ENCODE results near the gene GAREM1. TPM values are rescaled to one million over a fixed set of nuclear protein-coding genes. Genes with fewer than 3 reads are reported as not detected.
"Not testable (repeated sequence)": the region's sequence is repeated elsewhere in the genome, so short reads cannot be mapped to it uniquely, and the experiment has no call there.

Gene GAREM1

GRCh38 chr18:32242395-32242794 lies 228.3 kb downstream of the GAREM1 start:
- Histone ChIP-seq H3K9me3 (replicated peaks; ENCODE audit: low read length) (no peaks in the 10 kb centered on the region), H3K4me2 (ENCODE audit: low read length) (no peak overlapping the region), H3K9ac (ENCODE audit: low read depth, low read length) (no peak overlapping the region), H3K4me3 (ENCODE audit: low read length) (no peak overlapping the region), H3K4me1 (ENCODE audit: control insufficient read depth, insufficient read depth, low read length) (no peaks in the 10 kb centered on the region), H3K27me3 (ENCODE audit: control insufficient read depth, insufficient read depth, low read length) (peaks cover 16% of the 10 kb centered on the region), H3K36me3 (ENCODE audit: insufficient read depth, low read length) (no peaks in the 10 kb centered on the region)

DNA sequence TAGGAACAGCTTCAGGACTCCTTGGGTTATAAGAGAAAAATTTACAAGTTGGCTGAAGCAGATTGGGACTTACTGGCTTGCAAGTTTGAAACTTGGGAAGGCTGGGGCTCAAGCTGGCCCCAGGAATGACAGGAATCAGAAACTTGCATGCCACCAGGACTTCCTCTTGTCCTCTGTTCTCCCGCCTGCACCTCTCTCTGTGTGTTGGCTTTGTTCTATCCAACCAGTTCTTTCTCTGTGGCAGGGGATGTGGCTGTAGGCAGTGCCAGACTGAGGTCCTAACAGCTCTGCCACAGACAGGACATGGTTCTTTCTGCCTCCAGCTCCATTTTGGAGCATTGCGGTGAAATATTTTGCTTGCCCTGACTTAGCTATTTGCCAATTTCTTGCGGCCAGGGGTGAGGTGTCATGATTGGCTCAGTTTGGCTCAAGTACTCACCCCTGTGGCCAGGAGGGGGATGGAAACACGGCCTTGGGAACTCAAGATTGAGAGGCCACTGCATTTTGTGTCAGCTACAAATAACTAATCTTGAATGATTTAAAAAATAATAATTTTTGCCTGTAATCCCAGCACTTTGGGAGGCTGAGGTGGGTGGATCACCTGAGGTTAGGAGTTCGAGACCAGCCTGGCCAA lies 231.9 kb downstream of the GAREM1 start:
- H3K4me1 ChIP-seq (ENCODE audit: control insufficient read depth, insufficient read depth, low read length), result no peaks in the 10 kb centered on the region
- H3K27me3 ChIP-seq (ENCODE audit: control insufficient read depth, insufficient read depth, low read length), result peaks cover 20% of the 10 kb centered on the region
- H3K9ac ChIP-seq (ENCODE audit: low read depth, low read length), result no peak overlapping the region

GRCh38 chr18:32237049-32237448 lies 233.6 kb downstream of the GAREM1 start:
- no peak overlapping the region for H3K4me3 ChIP-seq (ENCODE audit: low read length)
- peaks cover 8% of the 10 kb centered on the region for H3K27me3 ChIP-seq (ENCODE audit: control insufficient read depth, insufficient read depth, low read length)
- H3K9ac ChIP-seq (ENCODE audit: low read depth, low read length), result no peak overlapping the region
- no peaks in the 10 kb centered on the region for H3K4me1 ChIP-seq (ENCODE audit: control insufficient read depth, insufficient read depth, low read length)
- no peaks in the 10 kb centered on the region for H3K36me3 ChIP-seq (ENCODE audit: insufficient read depth, low read length)
- H3K4me2 ChIP-seq (ENCODE audit: low read length), result no peak overlapping the region
- no peaks in the 10 kb centered on the region for H3K9me3 ChIP-seq (replicated peaks; ENCODE audit: low read length)

More for the DNA sequence above, 231.9 kb downstream of the GAREM1 start:
- H3K36me3 ChIP-seq (ENCODE audit: insufficient read depth, low read length), result no peaks in the 10 kb centered on the region
- H3K4me2 ChIP-seq (ENCODE audit: low read length), result no peak overlapping the region
- H3K4me3 ChIP-seq (ENCODE audit: low read length), result no peak overlapping the region
- H3K9me3 ChIP-seq (replicated peaks; ENCODE audit: low read length), result no peaks in the 10 kb centered on the region

GRCh38 chr18:32233348-32233747 lies 237.3 kb downstream of the GAREM1 start:
- H3K4me1 ChIP-seq (ENCODE audit: control insufficient read depth, insufficient read depth, low read length); H3K4me2 ChIP-seq (ENCODE audit: low read length); H3K36me3 ChIP-seq (ENCODE audit: insufficient read depth, low read length); H3K9me3 ChIP-seq (replicated peaks; ENCODE audit: low read length); H3K27me3 ChIP-seq (ENCODE audit: control insufficient read depth, insufficient read depth, low read length); H3K4me3 ChIP-seq (ENCODE audit: low read length); H3K9ac ChIP-seq (ENCODE audit: low read depth, low read length): not testable (repeated sequence)

DNA sequence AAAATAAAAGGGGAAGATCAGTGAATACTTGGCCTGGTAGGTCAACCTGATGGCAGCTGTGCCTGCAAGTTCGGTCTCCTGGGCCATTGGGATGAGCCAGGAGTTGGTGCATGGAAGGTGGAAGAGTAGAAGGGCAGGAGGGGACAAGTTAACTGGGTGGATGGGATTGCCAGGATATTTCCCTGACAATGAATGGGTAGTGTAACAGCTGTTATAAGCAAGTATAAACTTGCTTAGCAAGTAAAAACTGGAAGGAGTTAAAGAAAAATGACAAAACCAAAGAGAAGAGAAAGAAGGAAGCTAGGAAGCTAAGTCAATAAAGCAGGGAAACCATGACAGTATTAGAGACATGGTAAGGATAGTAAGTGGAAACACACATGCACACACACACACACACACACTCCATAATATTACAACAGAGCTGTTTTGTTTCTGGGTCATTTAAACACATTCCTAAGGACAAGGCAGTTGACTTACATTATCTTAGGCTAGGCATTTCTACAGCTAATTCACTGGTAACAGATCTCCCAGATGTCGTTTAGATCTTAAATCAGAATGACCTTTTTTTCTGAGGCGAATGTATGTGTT lies 251.2 kb downstream of the GAREM1 start:
- Histone ChIP-seq H3K9ac (ENCODE audit: low read depth, low read length) (no peak overlapping the region), H3K9me3 (replicated peaks; ENCODE audit: low read length) (no peaks in the 10 kb centered on the region), H3K4me1 (ENCODE audit: control insufficient read depth, insufficient read depth, low read length) (no peaks in the 10 kb centered on the region), H3K4me3 (ENCODE audit: low read length) (no peak overlapping the region), H3K4me2 (ENCODE audit: low read length) (no peak overlapping the region), H3K36me3 (ENCODE audit: insufficient read depth, low read length) (no peaks in the 10 kb centered on the region), H3K27me3 (ENCODE audit: control insufficient read depth, insufficient read depth, low read length) (no peaks in the 10 kb centered on the region)

GRCh38 chr18:32216390-32216789 lies 254.3 kb downstream of the GAREM1 start:
- Histone ChIP-seq H3K9me3 (replicated peaks; ENCODE audit: low read length) (no peaks in the 10 kb centered on the region), H3K4me1 (ENCODE audit: control insufficient read depth, insufficient read depth, low read length) (no peaks in the 10 kb centered on the region), H3K36me3 (ENCODE audit: insufficient read depth, low read length) (no peaks in the 10 kb centered on the region), H3K4me3 (ENCODE audit: low read length) (no peak overlapping the region), H3K9ac (ENCODE audit: low read depth, low read length) (no peak overlapping the region), H3K4me2 (ENCODE audit: low read length) (no peak overlapping the region), H3K27me3 (ENCODE audit: control insufficient read depth, insufficient read depth, low read length) (no peaks in the 10 kb centered on the region)

GRCh38 chr18:32213693-32214092 lies 257.0 kb downstream of the GAREM1 start:
- Histone ChIP-seq H3K9ac (ENCODE audit: low read depth, low read length) (no peak overlapping the region), H3K4me3 (ENCODE audit: low read length) (no peak overlapping the region), H3K36me3 (ENCODE audit: insufficient read depth, low read length) (no peaks in the 10 kb centered on the region), H3K4me2 (ENCODE audit: low read length) (no peak overlapping the region), H3K4me1 (ENCODE audit: control insufficient read depth, insufficient read depth, low read length) (no peaks in the 10 kb centered on the region), H3K27me3 (ENCODE audit: control insufficient read depth, insufficient read depth, low read length) (no peaks in the 10 kb centered on the region), H3K9me3 (replicated peaks; ENCODE audit: low read length) (no peaks in the 10 kb centered on the region)

Small RNAs within 50 kb of the gene (small RNA-seq; reads per million reads assigned to genes)
- not detected for gene RF00019
